ENCODE data around the gene N4BP2L1. TPM values are rescaled to one million over a fixed set of nuclear protein-coding genes. Genes with fewer than 3 reads are reported as not detected.

N4BP2L1 gene
- total and polyA plus RNA-seq, 2 of the 8 experiments (the other 6 are each of a cell fraction or from before 2014, with no cell fraction given) = 1.3 to 3.1 TPM

- POLR2A ChIA-PET (ENCODE audit: partially characterized antibody) = interaction anchor here (0.6 to 1.2 kb wide), 3 partner anchors 15 to 1007 kb away, joined by 3 read pairs; no protein-coding TSS in a partner anchor
- no peak overlapping the region for H2BK15ac ChIP-seq (ENCODE audit: low read length)
- H3K23me2 ChIP-seq (ENCODE audit: low read depth, low read length) = no peaks in the 10 kb centered on the region
- H4K8ac ChIP-seq (ENCODE audit: extremely low read depth, insufficient read depth, low read length) = no peak overlapping the region
- no peak overlapping the region for H2BK120ac ChIP-seq (replicated peaks; ENCODE audit: low read depth, low read length)
- H3K23ac ChIP-seq (ENCODE audit: insufficient read length) = no peak overlapping the region
- CTCF ChIA-PET (ENCODE audit: partially characterized antibody) = interaction anchor here (1.2 to 3.0 kb wide), 2 partner anchors 109 to 180 kb away, joined by 3 to 18 read pairs; no protein-coding TSS in a partner anchor
- no peak overlapping the region for H2BK12ac ChIP-seq (ENCODE audit: low read depth, low read length)
- H3K27ac ChIP-seq (ENCODE audit: low read depth, low read length) = no peak overlapping the region
- H3K4ac ChIP-seq (replicated peaks; ENCODE audit: insufficient read length, low read depth, low read length) = no peak overlapping the region
- H3K56ac ChIP-seq (replicated peaks; ENCODE audit: insufficient read length, low read depth, low read length) = no peak overlapping the region
- no peak overlapping the region for H3K4me3 ChIP-seq (ENCODE audit: extremely low read depth in 1 of 4, insufficient read depth in 2 of 4, low read depth in 3 of 4, low read length in 4 of 4)
- no peak overlapping the region for H3K9ac ChIP-seq (replicated peaks in 1 of 4; ENCODE audit: extremely low read depth in 1 of 4, low read depth in 3 of 4, low read length in 3 of 4)
- TF ChIP-seq GTF2F1 (IDR thresholded peaks at IDR 0.05; ENCODE audit: borderline replicate concordance, low read depth, low read length) = no peak
- TF ChIP-seq HDAC6 (IDR thresholded peaks at IDR 0.05; ENCODE audit: low read depth, low read length) = no peak
- TF ChIP-seq E2F6 (IDR thresholded peaks at IDR 0.05) = no peak
- no peak for TF ChIP-seq SIX5 (IDR thresholded peaks at IDR 0.05; ENCODE audit: low read depth, low read length)
- no peak for TF ChIP-seq BCL11A (IDR thresholded peaks at IDR 0.05; ENCODE audit: low read depth in 2 of 2, low read length in 2 of 2)
- TF ChIP-seq, protein P1, sequence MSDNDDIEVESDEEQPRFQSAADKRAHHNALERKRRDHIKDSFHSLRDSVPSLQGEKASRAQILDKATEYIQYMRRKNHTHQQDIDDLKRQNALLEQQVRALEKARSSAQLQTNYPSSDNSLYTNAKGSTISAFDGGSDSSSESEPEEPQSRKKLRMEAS (IDR thresholded peaks at IDR 0.05) = no peak
- no peak for TF ChIP-seq CHD1 (IDR thresholded peaks at IDR 0.05; ENCODE audit: low read depth, low read length)
- no peak for TF ChIP-seq SIRT6 (IDR thresholded peaks at IDR 0.05; ENCODE audit: low read length)
- TF ChIP-seq NRF1 (IDR thresholded peaks at IDR 0.05; ENCODE audit: low read depth, low read length) = no peak
- no peak for TF ChIP-seq KDM4A (IDR thresholded peaks at IDR 0.05; ENCODE audit: low read depth, low read length, severe bottlenecking)
- TF ChIP-seq, protein P2, sequence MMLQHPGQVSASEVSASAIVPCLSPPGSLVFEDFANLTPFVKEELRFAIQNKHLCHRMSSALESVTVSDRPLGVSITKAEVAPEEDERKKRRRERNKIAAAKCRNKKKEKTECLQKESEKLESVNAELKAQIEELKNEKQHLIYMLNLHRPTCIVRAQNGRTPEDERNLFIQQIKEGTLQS (IDR thresholded peaks at IDR 0.05; ENCODE audit: insufficient read depth, low read depth, low read length) = no peak
- peaks cover 0 to 3% of the 10 kb centered on the region in 2 experiments for H4K20me1 ChIP-seq (replicated peaks in 1 of 2; ENCODE audit: control insufficient read depth in 1 of 2, insufficient read depth in 2 of 2, low read length in 2 of 2)
- H3K79me2 ChIP-seq (ENCODE audit: control insufficient read depth in 1 of 2, insufficient read depth in 2 of 2, low read length in 2 of 2) = no peaks in the 10 kb centered on the region
- no peak overlapping the region for H2BK5ac ChIP-seq (ENCODE audit: low read depth, low read length)
- H2BK20ac ChIP-seq (ENCODE audit: low read length) = no peak overlapping the region
- FAIRE-seq (no peak), DNase-seq (ENCODE audit: low read depth in 1 of 2, low spot score in 2 of 2) (no peak)
- no peaks in the 10 kb centered on the region for H3K27me3 ChIP-seq (replicated peaks in 1 of 4; ENCODE audit: control insufficient read depth in 3 of 4, extremely low read depth in 1 of 4, insufficient read depth in 3 of 4, low read length in 3 of 4)
- H3K79me1 ChIP-seq (ENCODE audit: low read depth, low read length) = no peaks in the 10 kb centered on the region
- no peak overlapping the region for H3K4me2 ChIP-seq (ENCODE audit: insufficient read depth in 1 of 2, low read depth in 2 of 2, low read length in 2 of 2)
- H4K91ac ChIP-seq (replicated peaks; ENCODE audit: insufficient read length, low read length) = no peak overlapping the region
- 81% methylated on average over 12 of the region's 12 CpGs; no CpG with 5 or more reads in 1 of the 2 experiments for WGBS, 2 experiments (ENCODE audit: extremely low coverage in 1 of 2, insufficient coverage in 1 of 2, insufficient read length in 1 of 2, insufficient replicate concordance in 2 of 2, low coverage in 1 of 2, low lambda C conversion rate in 2 of 2, missing lambda C conversion rate in 1 of 2)
- H2AK5ac ChIP-seq (ENCODE audit: low read depth, low read length) = no peak overlapping the region
- no peak overlapping the region for H4K5ac ChIP-seq (ENCODE audit: insufficient read length, low read depth, low read length)
- H3K14ac ChIP-seq (ENCODE audit: insufficient read length) = no peak overlapping the region
- H2AFZ ChIP-seq (ENCODE audit: low read length) = no peak overlapping the region
- H3K9me3 ChIP-seq (ENCODE audit: insufficient read depth in 2 of 2, low read depth in 1 of 2, low read length in 1 of 2) = no peaks in the 10 kb centered on the region
- no peak overlapping the region for H3K18ac ChIP-seq (ENCODE audit: extremely low read depth, low read length)
- H3K4me1 ChIP-seq (replicated peaks in 1 of 4; ENCODE audit: control insufficient read depth in 3 of 4, insufficient read depth in 4 of 4, low read length in 3 of 4) = no peaks in the 10 kb centered on the region
- no peaks in the 10 kb centered on the region for H3K36me3 ChIP-seq (ENCODE audit: control insufficient read depth in 2 of 4, insufficient read depth in 4 of 4, low read length in 3 of 4)
Observed at GRCh38 chr13:32471187-32471922, 43.4 kb upstream of the N4BP2L1 start.

Measured in H1 (cell line).